HG03439 (cell line): ENCODE measurements around the gene MEF2C.

ENCODE experiments used
- ATAC-seq: cut with Tn5 transposase; IDR thresholded peaks from one replicate; pipeline ENCODE4 v1.9.1; 2021; ENCODE audit warnings: mild to moderate bottlenecking, moderate library complexity; ENCODE audit not compliant: unreplicated experiment

MEF2C gene

GRCh38 chr5:88724201-88724600 is 158.8 kb downstream of the MEF2C start:
- ATAC-seq, result no peak

GRCh38 chr5:88722546-88723073 is 160.4 kb downstream of the MEF2C start:
- no peak for ATAC-seq

- no peak for ATAC-seq
Observed at GRCh38 chr5:88719434-88719833, 163.6 kb downstream of the MEF2C start.

GRCh38 chr5:88718736-88719135 is 164.2 kb downstream of the MEF2C start:
- ATAC-seq, result no peak

GRCh38 chr5:88716101-88716500 is 166.9 kb downstream of the MEF2C start:
- ATAC-seq, result no peak

- ATAC-seq, result no peak
Observed at GRCh38 chr5:88715503-88715902, 167.5 kb downstream of the MEF2C start.

GRCh38 chr5:88713818-88714217 is 169.2 kb downstream of the MEF2C start:
- ATAC-seq, result no peak

GRCh38 chr5:88708682-88709398 is 174.1 kb downstream of the MEF2C start:
- no peak for ATAC-seq

GRCh38 chr5:88708021-88708420 is 175.0 kb downstream of the MEF2C start:
- no peak for ATAC-seq

- ATAC-seq, result no peak
Observed at GRCh38 chr5:88707216-88707965, 175.6 kb downstream of the MEF2C start.

- ATAC-seq, result no peak
Observed at GRCh38 chr5:88702332-88702731, 180.7 kb downstream of the MEF2C start.

GRCh38 chr5:88700121-88700520 is 182.9 kb downstream of the MEF2C start:
- no peak for ATAC-seq

- ATAC-seq, result no peak
Observed at GRCh38 chr5:88698290-88698689, 184.7 kb downstream of the MEF2C start.

GRCh38 chr5:88696466-88696865 is 186.5 kb downstream of the MEF2C start:
- ATAC-seq, result no peak

- ATAC-seq, result no peak
Observed at GRCh38 chr5:88695931-88696330, 187.1 kb downstream of the MEF2C start.

GRCh38 chr5:88695232-88695631 is 187.8 kb downstream of the MEF2C start:
- ATAC-seq, result no peak

GRCh38 chr5:88694023-88694679 is 188.8 kb downstream of the MEF2C start:
- ATAC-seq, result no peak

- ATAC-seq, result no peak
Observed at GRCh38 chr5:88693071-88693932, 189.7 kb downstream of the MEF2C start.

GRCh38 chr5:88691945-88692868 is 190.8 kb downstream of the MEF2C start:
- no peak for ATAC-seq

GRCh38 chr5:88691230-88691582 is 191.8 kb downstream of the MEF2C start:
- peak; percentile 12 for ATAC-seq
